OCI-LY1 (cell line): Measurements from ENCODE around the gene NAALADL1.

ENCODE experiments used
- EZH2 ChIP-seq: fragments of 200-600 bp; sonication (generic), shearing (Covaris generic); IDR thresholded peaks from 2 replicates; pipeline ENCODE4 v1.8.0; 2017; ENCODE audit warnings: borderline replicate concordance, mixed run types, mild to moderate bottlenecking, antibody characterized with exemption, low read length, moderate library complexity, mixed read lengths
- TF ChIP-seq, protein P1 (sequence below): fragments of 200-600 bp; sonication (generic), shearing (Covaris generic); IDR thresholded peaks from 2 replicates; pipeline ENCODE4 v1.5.1; 2017; ENCODE audit warnings: mild to moderate bottlenecking, antibody characterized with exemption, low read length, moderate library complexity, mixed read lengths

DNA sequence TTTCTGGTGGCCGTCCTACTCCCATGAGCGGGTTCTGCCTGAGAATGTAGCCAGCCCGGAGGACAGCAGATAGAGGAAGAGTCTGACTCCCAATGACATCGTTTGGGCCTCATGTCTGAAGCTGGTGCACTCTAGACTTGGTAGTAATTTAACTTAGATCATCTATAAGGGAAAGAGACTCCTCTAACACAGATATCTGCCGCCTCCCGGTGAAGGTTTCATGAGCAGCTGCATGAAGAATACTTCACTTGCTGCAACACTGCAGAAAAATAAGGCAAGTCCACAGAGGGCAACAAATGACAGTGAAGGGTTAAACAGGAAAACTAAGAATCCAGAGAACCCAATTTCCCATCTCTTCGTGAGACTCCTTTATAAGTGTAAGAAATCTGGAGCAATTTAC is 50.3 kb downstream of the NAALADL1 start:
- TF ChIP-seq, protein P1, sequence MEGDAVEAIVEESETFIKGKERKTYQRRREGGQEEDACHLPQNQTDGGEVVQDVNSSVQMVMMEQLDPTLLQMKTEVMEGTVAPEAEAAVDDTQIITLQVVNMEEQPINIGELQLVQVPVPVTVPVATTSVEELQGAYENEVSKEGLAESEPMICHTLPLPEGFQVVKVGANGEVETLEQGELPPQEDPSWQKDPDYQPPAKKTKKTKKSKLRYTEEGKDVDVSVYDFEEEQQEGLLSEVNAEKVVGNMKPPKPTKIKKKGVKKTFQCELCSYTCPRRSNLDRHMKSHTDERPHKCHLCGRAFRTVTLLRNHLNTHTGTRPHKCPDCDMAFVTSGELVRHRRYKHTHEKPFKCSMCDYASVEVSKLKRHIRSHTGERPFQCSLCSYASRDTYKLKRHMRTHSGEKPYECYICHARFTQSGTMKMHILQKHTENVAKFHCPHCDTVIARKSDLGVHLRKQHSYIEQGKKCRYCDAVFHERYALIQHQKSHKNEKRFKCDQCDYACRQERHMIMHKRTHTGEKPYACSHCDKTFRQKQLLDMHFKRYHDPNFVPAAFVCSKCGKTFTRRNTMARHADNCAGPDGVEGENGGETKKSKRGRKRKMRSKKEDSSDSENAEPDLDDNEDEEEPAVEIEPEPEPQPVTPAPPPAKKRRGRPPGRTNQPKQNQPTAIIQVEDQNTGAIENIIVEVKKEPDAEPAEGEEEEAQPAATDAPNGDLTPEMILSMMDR = 0 out of 2 replicates have a peak, but pooled peaks have one; percentile 5
- TF ChIP-seq EZH2 = no peak
